Measurements from ENCODE around the gene MRPS5. TPM values are rescaled to one million over a fixed set of nuclear protein-coding genes. Genes with fewer than 3 reads are reported as not detected.
A peak's percentile ranks its signal among the peaks of the same experiment; 100 is the strongest.

Gene MRPS5
- total and polyA plus RNA-seq, 2 donors from 2014 or later = 53.1 to 118 TPM

DNA sequence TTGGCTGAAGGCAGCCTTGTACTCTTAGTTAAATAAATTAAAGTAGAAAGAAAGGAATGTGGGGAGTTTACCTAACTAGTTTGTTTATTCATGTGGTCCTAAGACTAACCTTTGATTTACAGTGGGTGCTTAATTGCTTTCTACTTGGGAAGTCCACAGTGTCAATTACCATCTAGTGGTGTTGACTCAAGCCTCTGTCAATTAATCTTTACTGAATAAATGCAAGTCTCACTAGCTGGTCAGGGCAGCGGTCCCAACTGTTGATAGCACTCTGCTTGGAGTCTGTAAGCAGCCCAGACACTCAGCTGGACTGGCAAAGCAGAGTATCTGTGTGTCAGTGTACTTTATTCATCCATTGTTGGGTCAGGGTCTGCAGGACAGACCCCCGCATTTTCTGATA is 22.2 kb upstream of the MRPS5 start:
- Histone ChIP-seq H3K9me3 (ENCODE audit: control insufficient read depth in 2 of 3, insufficient read depth in 1 of 3, low read length in 3 of 3) (peaks cover 2 to 67% (median 20%) of the 10 kb centered on the region in 3 donors), H3K27ac (ENCODE audit: low read depth in 2 of 2, low read length in 2 of 2) (no peak overlapping the region), H3K27me3 (ENCODE audit: control insufficient read depth, insufficient read depth, low read length) (no peaks in the 10 kb centered on the region), H3K9ac (ENCODE audit: low read length in 3 of 3) (no peak overlapping the region), H3K4me3 (ENCODE audit: low read length in 3 of 3) (no peak overlapping the region), H3K4me1 (ENCODE audit: control insufficient read depth in 2 of 3, insufficient read depth in 2 of 3, low read depth in 1 of 3, low read length in 3 of 3) (no peaks in the 10 kb centered on the region), H3K36me3 (ENCODE audit: control insufficient read depth in 2 of 3, insufficient read depth in 3 of 3, low read length in 3 of 3) (peaks cover 0 to 4% (median under 1%) of the 10 kb centered on the region in 3 donors)
- intact Hi-C loops (cut with DNase I) = no loop called here
- no peak for DNase-seq
- FAIRE-seq = no peak
- TF ChIP-seq CTCF (IDR thresholded peaks at IDR 0.05; ENCODE audit: borderline replicate concordance, extremely low read depth, insufficient read depth) = no peak

DNA sequence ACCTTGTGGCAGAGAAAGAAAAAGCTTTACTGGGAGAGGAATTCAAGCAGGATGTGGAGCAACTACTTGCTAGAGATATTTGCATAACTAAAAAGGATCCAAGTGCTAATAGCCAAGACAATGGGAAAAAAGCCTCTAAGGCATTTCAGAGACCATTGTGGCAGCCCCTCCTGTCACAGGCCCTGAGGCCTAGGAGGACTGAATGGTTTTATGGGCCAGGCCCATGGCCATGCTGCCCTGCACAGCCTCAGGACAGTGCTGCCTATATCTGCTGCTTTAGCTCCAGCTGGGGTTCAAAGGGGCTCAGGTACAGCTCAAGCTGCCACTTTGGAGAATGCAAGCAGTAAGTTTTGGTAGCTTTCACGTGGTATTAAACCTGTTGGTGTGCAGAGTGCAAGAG is 17.1 kb upstream of the MRPS5 start:
- Histone ChIP-seq H3K27ac (ENCODE audit: low read depth in 2 of 2, low read length in 2 of 2) (no peak overlapping the region), H3K4me3 (ENCODE audit: low read length in 3 of 3) (no peak overlapping the region), H3K27me3 (ENCODE audit: control insufficient read depth, insufficient read depth, low read length) (no peaks in the 10 kb centered on the region), H3K4me1 (ENCODE audit: control insufficient read depth in 2 of 3, insufficient read depth in 2 of 3, low read depth in 1 of 3, low read length in 3 of 3) (no peaks in the 10 kb centered on the region), H3K9me3 (ENCODE audit: control insufficient read depth in 2 of 3, insufficient read depth in 1 of 3, low read length in 3 of 3) (peaks cover 0 to 28% (median 2%) of the 10 kb centered on the region in 3 donors), H3K36me3 (ENCODE audit: control insufficient read depth in 2 of 3, insufficient read depth in 3 of 3, low read length in 3 of 3) (peaks cover 0 to under 1% (median 0%) of the 10 kb centered on the region in 3 donors), H3K9ac (ENCODE audit: low read length in 3 of 3) (no peak overlapping the region)
- no peak for FAIRE-seq
- intact Hi-C loops (cut with DNase I) = no loop called here
- TF ChIP-seq CTCF (IDR thresholded peaks at IDR 0.05; ENCODE audit: borderline replicate concordance, extremely low read depth, insufficient read depth) = no peak
- DNase-seq = no peak

- Histone ChIP-seq H3K9me3 (ENCODE audit: control insufficient read depth in 2 of 3, insufficient read depth in 1 of 3, low read length in 3 of 3) (no peaks in the 10 kb centered on the region), H3K4me1 (ENCODE audit: control insufficient read depth in 2 of 3, insufficient read depth in 2 of 3, low read depth in 1 of 3, low read length in 3 of 3) (peaks cover 0 to 9% (median 3%) of the 10 kb centered on the region in 3 donors), H3K4me3 (ENCODE audit: low read length in 3 of 3) (peak overlapping the region; percentile 74 to 99 (median 90)), H3K9ac (ENCODE audit: low read length in 3 of 3) (peak overlapping the region; percentile 43 to 94 (median 66)), H3K36me3 (ENCODE audit: control insufficient read depth in 2 of 3, insufficient read depth in 3 of 3, low read length in 3 of 3) (no peaks in the 10 kb centered on the region), H3K27me3 (ENCODE audit: control insufficient read depth, insufficient read depth, low read length) (no peaks in the 10 kb centered on the region), H3K27ac (ENCODE audit: low read depth in 2 of 2, low read length in 2 of 2) (peak overlapping the region in 1 of 2 donors; percentile 97)
- intact Hi-C loops (cut with DNase I) = no loop called here
- no peak for DNase-seq
- TF ChIP-seq CTCF (IDR thresholded peaks at IDR 0.05; ENCODE audit: borderline replicate concordance, extremely low read depth, insufficient read depth) = no peak
- no peak for FAIRE-seq
These were observed 566 bp upstream of the MRPS5 start for GRCh38 chr2:95122197-95122551.

- no peak for FAIRE-seq
- intact Hi-C loops (cut with DNase I) = no loop called here
These were observed 558 bp downstream of the MRPS5 start for GRCh38 chr2:95121093-95121406.

More at GRCh38 chr2:95121093-95121406, 558 bp downstream of the MRPS5 start:
- no peak for TF ChIP-seq CTCF (IDR thresholded peaks at IDR 0.05; ENCODE audit: borderline replicate concordance, extremely low read depth, insufficient read depth)
- Histone ChIP-seq H3K4me3 (ENCODE audit: low read length in 3 of 3) (peak overlapping the region; percentile 97 to 99 (median 98)), H3K9ac (ENCODE audit: low read length in 3 of 3) (peak overlapping the region; percentile 82 to 94 (median 91)), H3K36me3 (ENCODE audit: control insufficient read depth in 2 of 3, insufficient read depth in 3 of 3, low read length in 3 of 3) (no peaks in the 10 kb centered on the region), H3K27me3 (ENCODE audit: control insufficient read depth, insufficient read depth, low read length) (no peaks in the 10 kb centered on the region), H3K27ac (ENCODE audit: low read depth in 2 of 2, low read length in 2 of 2) (peak overlapping the region; percentile 97), H3K4me1 (ENCODE audit: control insufficient read depth in 2 of 3, insufficient read depth in 2 of 3, low read depth in 1 of 3, low read length in 3 of 3) (peaks cover 0 to 9% (median 3%) of the 10 kb centered on the region in 3 donors), H3K9me3 (ENCODE audit: control insufficient read depth in 2 of 3, insufficient read depth in 1 of 3, low read length in 3 of 3) (no peaks in the 10 kb centered on the region)
- DNase-seq = no peak

Data from kidney (tissue), 14 donors.